Measurements from ENCODE around the gene PKNOX2.

DNA sequence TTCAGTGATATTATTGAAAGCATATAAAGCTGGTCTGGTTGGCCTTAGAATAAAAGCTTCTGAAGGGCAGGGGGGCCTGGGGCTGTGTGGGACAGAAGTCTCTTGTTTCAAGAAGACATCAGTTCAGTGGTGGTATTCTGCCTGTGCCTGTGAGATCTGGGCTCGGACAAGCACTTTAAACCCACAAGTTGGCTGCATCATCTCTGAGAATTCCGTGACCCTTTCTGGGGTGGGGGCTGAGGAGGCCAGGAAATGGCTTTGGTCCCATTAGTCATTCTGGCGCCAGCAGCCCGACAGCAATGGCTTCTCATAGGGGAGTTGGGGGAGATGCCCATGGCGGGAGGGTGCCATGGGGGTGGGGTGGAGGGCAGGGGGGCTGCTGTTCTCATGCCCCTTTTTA is 104.1 kb downstream of the PKNOX2 start:
- TF ChIP-seq EZH2 (optimal IDR thresholded peaks at IDR 0.05; ENCODE audit: low read depth, low read length) (no peak), EZH2phosphoT487 (IDR thresholded peaks at IDR 0.05; ENCODE audit: low read length) (no peak)
- TF ChIP-seq, protein P1, sequence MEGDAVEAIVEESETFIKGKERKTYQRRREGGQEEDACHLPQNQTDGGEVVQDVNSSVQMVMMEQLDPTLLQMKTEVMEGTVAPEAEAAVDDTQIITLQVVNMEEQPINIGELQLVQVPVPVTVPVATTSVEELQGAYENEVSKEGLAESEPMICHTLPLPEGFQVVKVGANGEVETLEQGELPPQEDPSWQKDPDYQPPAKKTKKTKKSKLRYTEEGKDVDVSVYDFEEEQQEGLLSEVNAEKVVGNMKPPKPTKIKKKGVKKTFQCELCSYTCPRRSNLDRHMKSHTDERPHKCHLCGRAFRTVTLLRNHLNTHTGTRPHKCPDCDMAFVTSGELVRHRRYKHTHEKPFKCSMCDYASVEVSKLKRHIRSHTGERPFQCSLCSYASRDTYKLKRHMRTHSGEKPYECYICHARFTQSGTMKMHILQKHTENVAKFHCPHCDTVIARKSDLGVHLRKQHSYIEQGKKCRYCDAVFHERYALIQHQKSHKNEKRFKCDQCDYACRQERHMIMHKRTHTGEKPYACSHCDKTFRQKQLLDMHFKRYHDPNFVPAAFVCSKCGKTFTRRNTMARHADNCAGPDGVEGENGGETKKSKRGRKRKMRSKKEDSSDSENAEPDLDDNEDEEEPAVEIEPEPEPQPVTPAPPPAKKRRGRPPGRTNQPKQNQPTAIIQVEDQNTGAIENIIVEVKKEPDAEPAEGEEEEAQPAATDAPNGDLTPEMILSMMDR (IDR thresholded peaks at IDR 0.05; ENCODE audit: low read length): no peak
